Measurements from ENCODE around the gene AQP12A.
A peak's percentile ranks its signal among the peaks of the same experiment; 100 is the strongest.
"Not testable (repeated sequence)": the region's sequence is repeated elsewhere in the genome, so short reads cannot be mapped to it uniquely, and the experiment has no call there.

AQP12A gene, protein sequence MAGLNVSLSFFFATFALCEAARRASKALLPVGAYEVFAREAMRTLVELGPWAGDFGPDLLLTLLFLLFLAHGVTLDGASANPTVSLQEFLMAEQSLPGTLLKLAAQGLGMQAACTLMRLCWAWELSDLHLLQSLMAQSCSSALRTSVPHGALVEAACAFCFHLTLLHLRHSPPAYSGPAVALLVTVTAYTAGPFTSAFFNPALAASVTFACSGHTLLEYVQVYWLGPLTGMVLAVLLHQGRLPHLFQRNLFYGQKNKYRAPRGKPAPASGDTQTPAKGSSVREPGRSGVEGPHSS

GRCh38 chr2:240691631-240692420, at the start of gene AQP12A:
AQP12A (plus strand) TSS chr2:240691866; CDS start chr2:240691914, 48 bp downstream.
- DNase-seq = not testable (repeated sequence)

DNA sequence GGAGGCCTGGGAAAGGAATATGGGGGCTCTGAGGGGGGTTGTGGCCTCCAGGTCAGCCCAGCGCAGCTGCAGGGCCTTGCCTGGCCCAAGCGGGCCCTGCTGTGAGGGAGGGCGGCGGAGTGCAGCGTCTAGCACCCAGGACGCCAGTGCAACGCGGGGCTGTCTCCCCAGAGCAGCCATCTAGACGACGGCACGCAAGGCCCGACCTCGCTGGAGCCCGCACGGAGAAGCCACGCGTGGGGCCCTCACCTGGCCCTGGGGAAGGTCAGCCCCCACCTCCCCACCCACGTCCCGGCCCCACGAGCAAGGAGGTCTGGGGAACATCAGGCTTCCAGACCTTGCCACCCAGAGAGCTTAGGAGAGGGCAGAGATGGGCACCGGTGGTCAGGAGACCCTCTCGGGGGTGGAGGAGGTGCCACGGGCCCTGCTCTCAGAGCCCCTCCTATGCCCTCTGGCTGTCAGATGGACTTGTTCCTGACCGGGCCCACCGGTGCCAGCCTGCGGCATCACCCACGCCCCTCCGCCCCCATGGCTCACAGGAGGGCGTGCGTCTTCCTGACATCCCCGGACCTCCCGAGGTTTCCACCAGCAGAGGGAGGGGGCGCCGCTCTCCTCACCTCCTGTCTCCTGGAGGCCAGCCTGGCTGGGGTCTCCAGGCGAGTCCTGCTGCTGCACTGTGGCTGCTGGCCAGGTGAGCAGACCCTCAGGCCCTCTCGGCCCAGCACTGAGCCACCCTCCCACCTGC, 49.4 kb upstream of the AQP12A start:
- DNase-seq = no peak

DNA sequence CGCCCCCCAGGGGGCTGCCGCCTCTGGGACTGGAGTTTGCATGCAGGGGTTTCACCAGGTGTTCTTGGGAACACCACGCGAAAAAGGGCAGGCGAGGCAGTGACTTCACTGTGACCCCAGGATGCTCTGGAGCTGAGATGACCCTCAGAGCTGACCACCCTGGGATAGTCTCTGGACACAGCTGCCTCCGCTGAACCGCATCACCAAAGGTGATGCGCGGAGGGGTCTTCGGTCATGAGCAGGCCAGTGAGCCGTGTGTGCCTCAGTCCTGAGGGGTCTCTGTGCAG, 48.9 kb upstream of the AQP12A start:
- DNase-seq = no peak

DNA sequence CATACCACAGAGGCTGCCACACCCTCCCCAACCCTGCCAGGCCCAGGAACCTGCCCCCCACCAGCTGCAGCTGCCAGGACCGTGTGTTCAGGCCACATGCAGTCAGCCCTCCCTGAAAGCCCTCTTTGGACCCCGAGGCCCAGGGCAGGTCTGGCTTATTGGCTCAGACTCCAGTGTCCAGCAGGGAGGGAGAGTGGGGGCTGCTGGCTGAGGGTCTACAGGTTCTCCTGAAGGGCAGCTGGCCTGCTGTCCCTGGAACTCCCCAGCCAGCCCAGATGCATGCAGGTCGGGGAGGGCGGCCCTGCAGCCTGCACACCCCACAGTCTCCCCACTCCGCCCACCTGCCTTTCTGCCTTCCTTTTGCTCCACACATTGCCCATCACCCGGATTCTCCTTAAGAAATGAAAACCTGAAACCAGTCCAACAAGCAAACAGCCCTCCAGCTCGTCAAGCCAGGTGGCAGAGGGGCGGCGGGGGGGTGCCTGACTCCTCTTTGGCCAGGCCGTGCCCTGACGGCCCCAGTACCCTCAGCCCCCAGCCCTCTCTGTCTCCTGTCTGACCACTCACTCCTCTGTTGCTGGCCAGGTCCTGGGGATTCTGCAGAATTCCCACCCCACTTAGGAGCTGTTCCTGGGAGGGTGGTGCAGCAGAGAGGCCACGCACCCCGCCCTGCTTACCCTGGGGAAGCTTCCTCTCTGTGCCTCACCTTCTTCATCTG, 48.4 kb upstream of the AQP12A start:
- DNase-seq = no peak

- no peak for DNase-seq
Measured at GRCh38 chr2:240643811-240644150, 47.9 kb upstream of the AQP12A start.

DNA sequence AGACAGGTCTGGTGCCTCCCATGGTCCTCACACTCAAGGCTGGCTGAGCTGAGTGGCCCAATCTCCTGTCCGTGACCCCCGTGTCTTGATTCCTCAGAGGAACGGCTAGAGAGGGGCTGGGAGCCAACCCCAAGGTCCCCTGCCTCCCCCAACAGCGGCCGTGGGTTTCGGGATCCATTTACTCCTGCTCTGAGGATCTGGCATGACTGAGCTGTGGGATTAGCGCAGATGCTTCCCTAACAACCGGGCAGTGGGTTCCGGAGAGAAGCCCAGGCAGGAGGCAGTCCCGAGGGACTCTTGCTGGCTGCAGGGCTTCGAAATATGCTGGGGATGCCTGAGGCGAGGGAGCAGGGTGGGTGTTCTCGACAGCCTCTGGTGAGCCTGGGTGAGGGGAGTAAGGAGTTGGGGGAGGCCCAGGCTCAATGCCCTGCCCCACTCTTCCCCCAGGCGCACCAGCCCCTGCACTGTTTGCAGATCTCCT, 47.5 kb upstream of the AQP12A start:
- no peak for DNase-seq

DNA sequence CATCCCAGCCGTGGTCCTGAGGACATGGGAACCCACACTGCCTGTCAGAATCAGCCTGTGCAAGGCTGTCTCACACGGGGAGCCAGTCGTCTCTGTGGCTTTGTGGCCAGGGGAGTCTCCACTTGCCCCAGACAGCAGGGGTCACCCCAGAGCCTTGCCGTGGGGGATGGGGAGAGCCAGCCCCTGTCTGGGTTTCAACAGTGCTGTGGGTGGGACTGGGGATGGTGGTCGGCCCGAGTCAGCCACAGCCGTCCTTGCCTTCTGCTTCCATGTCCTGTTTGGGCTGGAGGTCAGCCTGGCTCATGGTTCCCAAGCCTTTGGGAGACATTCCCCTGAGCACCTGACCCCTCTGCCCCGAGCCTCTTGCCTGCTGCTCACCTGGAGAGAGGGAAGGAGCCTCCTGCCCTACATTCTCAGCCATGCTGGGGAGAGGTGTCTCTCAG, 46.8 kb upstream of the AQP12A start:
- no peak for DNase-seq

DNA sequence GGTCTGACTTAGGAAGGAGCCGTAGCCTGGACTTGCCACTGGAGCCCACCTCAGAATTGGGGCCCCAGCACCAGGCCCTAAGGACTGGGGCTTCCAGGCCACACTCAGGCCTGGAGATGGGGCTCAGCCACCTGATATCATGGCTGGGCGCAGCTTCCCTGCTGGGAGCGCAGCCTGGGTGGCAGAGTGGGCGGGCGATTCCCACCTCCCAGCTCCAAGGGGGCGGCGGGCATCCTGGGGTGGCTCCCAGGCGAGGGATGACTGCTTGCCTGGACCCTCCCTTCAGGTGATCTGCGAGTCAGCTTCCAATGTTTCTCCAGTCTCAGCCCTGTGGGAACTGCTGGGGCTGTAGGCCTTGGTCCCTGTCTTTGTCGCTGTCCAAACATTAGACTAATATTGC, 46.3 kb upstream of the AQP12A start:
- DNase-seq = no peak

- no peak for DNase-seq
Measured at GRCh38 chr2:240645801-240646175, 45.9 kb upstream of the AQP12A start.

- DNase-seq = peak; percentile 34
Measured at GRCh38 chr2:240646176-240646899, 45.3 kb upstream of the AQP12A start.

- no peak for DNase-seq
Measured at GRCh38 chr2:240646900-240647502, 44.7 kb upstream of the AQP12A start.

DNA sequence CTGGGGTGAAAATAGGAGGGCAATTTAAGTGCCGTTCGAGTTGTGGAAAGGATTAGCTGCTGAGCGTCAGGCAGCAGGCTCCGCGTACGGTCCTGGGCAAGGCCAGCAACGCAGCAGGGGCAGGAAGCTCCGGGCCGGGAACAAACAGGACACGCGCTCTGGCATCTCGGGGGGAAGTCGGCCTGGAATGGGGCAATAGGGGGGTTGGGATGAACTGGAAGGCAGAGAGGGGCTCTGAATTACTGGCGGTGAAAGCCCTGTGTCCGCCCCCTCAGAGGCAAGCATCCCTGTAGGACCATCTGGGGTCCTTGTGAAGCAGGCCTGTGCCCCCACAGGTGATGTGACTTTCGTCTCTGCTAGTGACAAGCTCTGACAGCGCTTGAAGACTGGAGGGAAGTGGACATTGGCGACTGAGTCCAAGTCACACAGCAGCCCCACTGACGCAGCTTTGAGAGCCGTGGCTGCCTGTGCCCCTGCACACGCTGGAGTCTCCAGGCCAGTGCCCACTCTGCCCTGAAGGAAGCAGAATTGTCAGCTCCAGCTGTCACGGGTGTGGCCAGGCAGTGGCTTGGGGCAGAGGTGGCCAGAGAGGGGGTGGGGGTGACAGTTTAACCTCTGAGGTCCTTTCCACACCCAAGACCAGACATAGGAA, 44.0 kb upstream of the AQP12A start:
- no peak for DNase-seq

- no peak for DNase-seq
Measured at GRCh38 chr2:240648155-240648649, 43.5 kb upstream of the AQP12A start.

- no peak for DNase-seq
Measured at GRCh38 chr2:240648650-240649275, 42.9 kb upstream of the AQP12A start.

DNA sequence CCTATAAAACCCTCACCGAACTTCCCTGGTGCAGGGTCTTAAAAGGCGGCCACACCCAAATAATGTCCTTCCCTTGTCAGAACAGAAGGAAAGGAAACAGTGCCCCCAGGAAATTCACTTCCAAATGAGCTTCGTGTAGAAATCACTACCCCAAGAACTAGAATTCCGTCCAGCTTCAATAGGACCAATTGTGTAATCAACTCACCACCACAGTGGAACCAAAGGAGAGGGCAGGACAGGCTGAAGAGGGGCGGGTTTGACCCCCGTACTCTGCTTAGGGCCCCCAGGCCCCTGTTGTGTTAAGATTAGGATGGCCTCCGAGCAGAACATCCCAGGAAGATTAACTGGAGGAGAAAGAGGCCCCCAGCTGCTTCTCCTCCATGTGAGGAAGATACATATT, 42.3 kb upstream of the AQP12A start:
- no peak for DNase-seq

- DNase-seq = no peak
Measured at GRCh38 chr2:240650254-240650965, 41.3 kb upstream of the AQP12A start.

- no peak for DNase-seq
Measured at GRCh38 chr2:240651185-240651584, 40.5 kb upstream of the AQP12A start.

DNA sequence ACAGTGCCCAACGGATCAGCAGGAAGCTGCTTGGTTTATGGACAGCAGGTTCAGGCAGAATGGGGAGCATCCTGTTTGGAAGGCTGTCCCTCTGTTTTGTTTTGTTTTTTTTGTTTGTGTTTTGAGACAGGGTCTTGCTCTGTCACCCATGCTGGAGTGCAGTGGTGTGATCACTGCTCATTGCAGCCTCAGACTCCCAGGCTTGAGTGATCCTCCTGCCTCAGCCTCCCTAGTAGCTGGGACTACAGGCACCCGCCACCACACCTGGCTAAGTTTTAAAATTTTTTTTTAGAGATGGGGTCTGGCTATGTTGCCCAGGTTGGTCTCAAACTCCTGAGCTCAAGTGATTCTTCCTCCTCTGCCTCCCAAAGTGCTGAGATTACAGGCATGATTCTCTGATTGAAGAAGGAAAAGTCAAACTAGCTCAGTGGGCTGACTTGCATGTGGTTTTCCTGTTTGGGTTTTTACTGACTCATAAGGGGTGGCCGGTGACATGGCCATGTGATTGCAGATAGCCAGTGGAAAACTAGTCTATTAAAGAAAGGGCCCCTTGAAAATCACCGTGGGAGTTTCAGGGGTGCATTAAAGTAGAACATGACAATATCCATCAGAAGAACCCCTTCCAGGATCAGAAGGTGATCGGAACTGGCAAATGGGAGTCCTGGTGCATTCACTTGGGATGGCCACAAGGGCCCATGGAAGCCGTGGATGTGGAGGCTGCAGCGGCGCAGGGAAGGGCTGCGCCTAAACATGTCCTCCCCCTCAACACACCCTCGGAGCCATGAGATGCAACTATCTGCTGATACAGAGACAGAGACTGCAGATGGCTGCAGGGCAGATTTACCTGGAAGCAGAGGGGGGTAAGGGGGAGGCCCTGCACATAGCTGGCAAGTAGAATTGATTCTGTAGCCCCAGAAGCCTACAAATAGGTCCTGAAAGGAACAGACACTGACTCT, 35.5 kb upstream of the AQP12A start:
- DNase-seq = no peak

DNA sequence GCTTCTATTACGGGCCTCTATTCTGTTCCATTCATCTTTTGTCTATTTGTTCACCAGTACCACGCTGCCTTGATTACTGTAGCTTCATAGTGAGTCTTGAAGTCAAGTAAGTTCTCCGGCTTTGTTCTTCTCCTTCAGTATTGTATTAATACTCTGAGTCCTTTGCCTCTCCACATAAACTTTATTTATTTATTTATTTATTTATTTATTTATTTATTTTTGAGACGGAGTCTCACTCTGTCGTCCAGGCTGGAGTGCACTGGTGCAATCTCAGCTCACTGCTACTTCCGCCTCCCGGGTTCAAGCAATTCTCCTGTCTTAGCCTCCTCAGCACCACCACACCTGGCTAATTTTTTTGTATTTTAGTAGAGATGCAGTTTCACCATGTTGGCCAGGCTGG, 31.8 kb upstream of the AQP12A start:
- DNase-seq = not testable (repeated sequence)
